GM12878 (cell line): ENCODE results near the gene STYXL1. TPM values are rescaled to one million over a fixed set of nuclear protein-coding genes. Genes with fewer than 3 reads are reported as not detected.

Source experiments
- ATAC-seq: fragments of 200-7000 bp; cut with Tn5 transposase; 3 replicates; pipeline ENCODE4 v1.9.1; 2020; ENCODE audit warnings: mild to moderate bottlenecking, moderate library complexity
- BruUV-seq: library from RNA; stranded (reverse); fragments of 400-500 nt; replicated peaks from 2 replicates; lab custom pipeline; 2021; lab: Mats Ljungman, UMichigan
- CTCF ChIA-PET: fragments of 300-600 bp; sonication (Branson Sonifier 250); formaldehyde crosslinking; extraction: SDS; loops from one replicate; lab custom pipeline; 2021; ENCODE audit warnings: inconsistent platforms; lab: Yijun Ruan, JAX
- POLR2A ChIA-PET: fragments of 350-600 bp; formaldehyde crosslinking; extraction: SDS; loops from one replicate; lab custom pipeline; 2021; ENCODE audit warnings: inconsistent platforms; lab: Charles Lee
- RAD21 ChIA-PET: fragments of 300-600 bp; sonication (Branson Sonifier 250); formaldehyde crosslinking; loops from one replicate; lab custom pipeline; 2023; ENCODE audit warnings: antibody characterized with exemption; ENCODE audit not compliant: unreplicated experiment; lab: Charles Lee
- SMC1A ChIA-PET: fragments of 300-600 bp; sonication (Branson Sonifier 250); formaldehyde crosslinking; loops from one replicate; lab custom pipeline; 2023; ENCODE audit not compliant: unreplicated experiment, uncharacterized antibody; lab: Charles Lee
- DNase-seq: peaks from one replicate; pipeline ENCODE4 v3.0.0-alpha.2; 2011; ENCODE audit warnings: low read depth, low spot score
- FAIRE-seq: peaks from 3 replicates; lab custom pipeline; 2011; peaks lifted over from hg19 to GRCh38; lab: Jason Lieb, UNC
- H2AFZ ChIP-seq: 2 replicates; pipeline ENCODE4 v1.6.0; 2011; ENCODE audit warnings: low read depth, low read length, control low read depth; ENCODE audit not compliant: control insufficient read depth
- H3K27ac ChIP-seq: 2 replicates; pipeline ENCODE4 v1.5.1; 2011; ENCODE audit warnings: control low read depth; ENCODE audit not compliant: control insufficient read depth, insufficient read depth
- H3K27me3 ChIP-seq, 2 experiments: replicated peaks in 1 of 2; 2 replicates each; pipeline versions ENCODE4 v1.6.0 to v1.6.1; 2011; ENCODE audit warnings: low read length in 1 of 2; ENCODE audit not compliant: control insufficient read depth in 2 of 2, insufficient read depth in 2 of 2
- H3K36me3 ChIP-seq, 2 experiments: 2 replicates each; pipeline ENCODE4 v1.5.1; 2011; ENCODE audit warnings: low read length in 1 of 2; ENCODE audit not compliant: control insufficient read depth in 2 of 2, insufficient read depth in 2 of 2
- H3K4me1 ChIP-seq: 2 replicates; pipeline ENCODE4 v1.6.1; 2011; ENCODE audit warnings: mild to moderate bottlenecking, low read length, moderate library complexity, mixed read lengths; ENCODE audit not compliant: control insufficient read depth, insufficient read depth
- H3K4me2 ChIP-seq: 2 replicates; pipeline ENCODE4 v1.6.0; 2011; ENCODE audit warnings: control low read depth; ENCODE audit not compliant: control insufficient read depth, insufficient read depth
- H3K4me3 ChIP-seq: fragments of 200-600 bp; sonication (generic); 2 replicates; pipeline ENCODE4 v1.5.1; 2016
- H3K79me2 ChIP-seq: 2 replicates; pipeline ENCODE4 v1.6.0; 2011; ENCODE audit warnings: low read length; ENCODE audit not compliant: control insufficient read depth, insufficient read depth
- H3K9ac ChIP-seq: 2 replicates; pipeline ENCODE4 v1.8.0; 2011; ENCODE audit warnings: low read length, control low read depth, mixed read lengths; ENCODE audit not compliant: control insufficient read depth, insufficient read depth
- H3K9me3 ChIP-seq: replicated peaks from 3 replicates; pipeline ENCODE4 v1.5.1; 2011; ENCODE audit warnings: mild to moderate bottlenecking, low read length; ENCODE audit not compliant: control insufficient read depth, insufficient read depth
- H4K20me1 ChIP-seq: 2 replicates; pipeline ENCODE4 v1.6.0; 2011; ENCODE audit not compliant: control insufficient read depth, insufficient read depth
- BCL3 ChIP-seq: IDR thresholded peaks from 2 replicates; pipeline ENCODE4 v1.6.1; 2011; ENCODE audit warnings: borderline replicate concordance, low read depth, mild to moderate bottlenecking, moderate library complexity, low read length; ENCODE audit not compliant: insufficient read depth, poor library complexity, severe bottlenecking
- BCLAF1 ChIP-seq: fragments of 450-650 bp; IDR thresholded peaks from 2 replicates; pipeline ENCODE4 v1.6.1; 2017; ENCODE audit warnings: antibody characterized with exemption, mild to moderate bottlenecking, moderate library complexity
- WGBS: methylation state at CpG from one replicate; pipeline ENCODE4 v1.1.6; 2016; ENCODE audit warnings: low lambda C conversion rate; ENCODE audit not compliant: insufficient replicate concordance, insufficient coverage; ENCODE audit errors: missing lambda C conversion rate; 5-methylcytosine and 5-hydroxymethylcytosine counted together
- in situ Hi-C: fragments of 300-500 bp; cut with MboI; formaldehyde crosslinking; loops from 9 replicates; pipeline ENCODE4 v1.14.3; 2018; ENCODE audit warnings: mixed read lengths
- intact Hi-C: fragments of 100-400 bp; cut with micrococcal nuclease; formaldehyde crosslinking; loops from one replicate; pipeline ENCODE4 v1.14.2; 2022; ENCODE audit not compliant: unreplicated experiment
- polyA plus RNA-seq, 11 experiments: library from polyadenylated mRNA; depleted of rRNA in 4 of 11; unstranded in 6 of 11; stranded (reverse) in 5 of 11; fragments of >200 nt; fragmentation: Nextera tagmentation in 4 of 11; fragmentation: Illumina TruSeq in 1 of 11; extraction: Ambion mirVana in 4 of 11; extraction: Trizol in 1 of 11; gene quantifications; 1 replicate in 1 of 11; 2 replicates in 10 of 11; pipeline versions ENCODE4 v1.2.1 to v1.2.3, GENCODE V29; 2011 to 2016; ENCODE audit warnings: inconsistent platforms in 2 of 11, missing spikeins in 2 of 11, low read depth in 1 of 11
- total RNA-seq, 4 experiments: library from RNA; depleted of rRNA in 3 of 4; stranded (reverse); fragments of >200 nt in 3 of 4; fragmentation: Illumina TruSeq in 1 of 4; extraction: Trizol in 1 of 4; gene quantifications; 2 replicates each; pipeline versions ENCODE4 v1.2.1 to v1.2.3, GENCODE V29; 2013 to 2021

STYXL1 gene
- total and polyA plus RNA-seq, 10 of the 15 experiments (the other 5 are each of a cell fraction or from before 2014, with no cell fraction given) = 18.4 to 65.9 (median 40.7) TPM

- FAIRE-seq = no peak
- in situ Hi-C loops = no loop called here
- Histone ChIP-seq H3K27me3 (no peaks in the 10 kb centered on the region), H3K4me1 (no peaks in the 10 kb centered on the region), H3K4me2 (no peak overlapping the region), H3K36me3 (peaks cover 2 to 5% of the 10 kb centered on the region in 2 experiments; a peak in 3 of 4 replicates), H3K9me3 (no peaks in the 10 kb centered on the region), H3K79me2 (no peaks in the 10 kb centered on the region), H4K20me1 (no peaks in the 10 kb centered on the region), H3K27ac (no peak overlapping the region), H2AFZ (no peak overlapping the region), H3K4me3 (no peak overlapping the region), H3K9ac (no peak overlapping the region)
- BruUV-seq = no TSS peak
- ChIA-PET SMC1A (no interaction called here), POLR2A (no interaction called here), CTCF (no interaction called here), RAD21 (no interaction called here)
- no peak for ATAC-seq
- TF ChIP-seq BCL3 (peak; percentile 46), BCLAF1 (no peak)
- intact Hi-C loops = no loop called here
- 94% methylated on average over 26 of the region's 30 CpGs for WGBS
- no peak for DNase-seq
Measured at GRCh38 chr7:75969704-75970498, 77.9 kb downstream of the STYXL1 start.
